ENCODE measurements around the gene CORIN. TPM values are rescaled to one million over a fixed set of nuclear protein-coding genes. Genes with fewer than 3 reads are reported as not detected.
A peak's percentile ranks its signal among the peaks of the same experiment; 100 is the strongest.

The CORIN gene
- total and polyA plus RNA-seq, 2 of the 4 experiments (the other 2 are of a cell fraction): 20.3 to 24.7 TPM

DNA sequence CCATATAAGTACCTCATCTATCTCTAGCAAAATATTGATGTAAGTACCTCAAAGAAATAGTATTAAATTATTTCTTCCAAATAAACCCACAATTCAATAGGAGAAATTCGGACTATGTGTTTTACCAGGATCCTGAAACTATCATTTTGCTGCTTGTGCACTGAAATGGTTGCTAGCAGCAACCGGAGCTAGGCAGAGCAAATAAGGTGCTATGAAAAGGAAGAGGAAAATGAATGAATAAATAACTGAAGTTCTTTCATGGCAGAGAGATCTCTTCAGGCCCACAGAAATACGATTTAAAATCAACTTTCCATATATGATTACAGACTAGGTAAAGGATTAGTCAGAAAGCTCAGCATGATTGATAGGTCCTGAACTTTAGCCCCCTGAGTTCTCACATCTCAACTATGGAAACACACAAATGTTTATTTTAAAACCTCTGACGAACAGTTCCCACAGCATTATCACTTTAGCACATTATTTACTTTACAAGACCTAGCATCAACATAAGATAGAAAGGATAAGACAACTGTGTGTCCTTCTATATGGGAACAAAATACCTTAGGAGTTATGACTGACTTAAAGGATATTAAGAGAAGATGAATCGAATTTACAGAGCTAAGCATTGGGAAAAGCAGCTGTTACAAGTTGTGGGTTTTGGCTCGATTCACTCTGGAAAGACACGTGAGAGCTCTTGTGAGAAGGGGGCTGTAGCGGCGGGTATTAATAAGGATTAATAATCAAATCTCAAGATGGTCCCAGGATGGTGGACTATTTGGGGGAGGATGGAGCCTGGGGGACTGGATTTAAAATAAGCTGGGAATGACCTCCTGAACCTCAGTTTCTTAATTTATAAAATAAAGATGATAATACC lies 104.3 kb downstream of the CORIN start:
- in situ Hi-C loops (cut with MboI; ENCODE audit: low sequenced_read_pairs): no loop called here
- Histone ChIP-seq H3K79me1 (ENCODE audit: low read depth in 1 of 2, low read length in 2 of 2) (no peaks in the 10 kb centered on the region), H3K4me2 (ENCODE audit: low read depth, low read length) (no peak overlapping the region), H3K4ac (ENCODE audit: low read depth, low read length) (no peak overlapping the region), H3K14ac (replicated peaks; ENCODE audit: low read depth, low read length) (no peak overlapping the region), H4K8ac (ENCODE audit: low read depth in 2 of 2, low read length in 2 of 2) (no peak overlapping the region), H3K23ac (ENCODE audit: low read depth, low read length) (no peak overlapping the region), H2BK120ac (ENCODE audit: low read depth, low read length) (no peak overlapping the region), H3K4me1 (ENCODE audit: control insufficient read depth, insufficient read depth, low read length) (no peaks in the 10 kb centered on the region), H4K91ac (ENCODE audit: insufficient read depth, low read depth, low read length) (no peak overlapping the region), H3K4me3 (ENCODE audit: insufficient read depth, low read depth, low read length) (no peak overlapping the region), H2BK15ac (ENCODE audit: low read depth, low read length) (no peak overlapping the region), H3K56ac (ENCODE audit: extremely low read depth, insufficient read depth, low read length) (no peak overlapping the region), H3K27me3 (ENCODE audit: control insufficient read depth, insufficient read depth, low read length) (peaks cover 3% of the 10 kb centered on the region), H2BK20ac (ENCODE audit: low read depth, low read length) (no peak overlapping the region), H3K18ac (ENCODE audit: low read depth, low read length) (no peak overlapping the region), H3K9me1 (ENCODE audit: insufficient read depth, low read length) (no peaks in the 10 kb centered on the region), H4K5ac (ENCODE audit: low read depth, low read length) (no peak overlapping the region), H3K27ac (ENCODE audit: insufficient read depth, low read length) (no peak overlapping the region), H2AFZ (replicated peaks; ENCODE audit: low read length, poor library complexity) (no peak overlapping the region), H2BK5ac (ENCODE audit: low read depth, low read length, poor library complexity, severe bottlenecking) (no peak overlapping the region), H3K9ac (ENCODE audit: low read depth, low read length) (no peak overlapping the region), H4K20me1 (ENCODE audit: insufficient read depth, low read length) (no peaks in the 10 kb centered on the region), H3K9me3 (ENCODE audit: control insufficient read depth, insufficient read depth, low read length) (no peaks in the 10 kb centered on the region; the same call in 1 of the 2 replicates), H2AK9ac (replicated peaks; ENCODE audit: low read depth, low read length, poor library complexity) (no peak overlapping the region), H2AK5ac (ENCODE audit: low read depth, low read length) (no peak overlapping the region), H3K36me3 (ENCODE audit: control insufficient read depth, insufficient read depth, low read length) (no peaks in the 10 kb centered on the region)
- ATAC-seq (ENCODE audit: low read depth): no peak
- WGBS, 2 experiments (ENCODE audit: extremely low coverage in 2 of 2, insufficient read length in 1 of 2): 10% methylated on average over 2 of the region's 9 CpGs; no CpG with 5 or more reads in 1 of the 2 experiments
- no TSS peak for BruUV-seq (replicated peaks)
- intact Hi-C loops (cut with micrococcal nuclease): no loop called here
- POLR2A ChIA-PET (ENCODE audit: unreplicated experiment): no interaction called here
- no peak for TF ChIP-seq MAFK (IDR thresholded peaks at IDR 0.05; ENCODE audit: low read depth, low read length)
- TF ChIP-seq BHLHE40 (IDR thresholded peaks at IDR 0.05; ENCODE audit: low read depth, low read length): no peak
- no peak for TF ChIP-seq MXI1 (IDR thresholded peaks at IDR 0.05; ENCODE audit: borderline replicate concordance, low read depth, low read length)
- TF ChIP-seq, protein P1, sequence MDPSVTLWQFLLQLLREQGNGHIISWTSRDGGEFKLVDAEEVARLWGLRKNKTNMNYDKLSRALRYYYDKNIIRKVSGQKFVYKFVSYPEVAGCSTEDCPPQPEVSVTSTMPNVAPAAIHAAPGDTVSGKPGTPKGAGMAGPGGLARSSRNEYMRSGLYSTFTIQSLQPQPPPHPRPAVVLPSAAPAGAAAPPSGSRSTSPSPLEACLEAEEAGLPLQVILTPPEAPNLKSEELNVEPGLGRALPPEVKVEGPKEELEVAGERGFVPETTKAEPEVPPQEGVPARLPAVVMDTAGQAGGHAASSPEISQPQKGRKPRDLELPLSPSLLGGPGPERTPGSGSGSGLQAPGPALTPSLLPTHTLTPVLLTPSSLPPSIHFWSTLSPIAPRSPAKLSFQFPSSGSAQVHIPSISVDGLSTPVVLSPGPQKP (IDR thresholded peaks at IDR 0.05; ENCODE audit: borderline replicate concordance, low read depth, low read length): no peak
- no peak for TF ChIP-seq NFE2L2 (IDR thresholded peaks at IDR 0.05; ENCODE audit: low read depth, low read length)
- no peak for TF ChIP-seq RCOR1 (IDR thresholded peaks at IDR 0.05; ENCODE audit: insufficient replicate concordance, low read length)
- TF ChIP-seq SMC3 (IDR thresholded peaks at IDR 0.05; ENCODE audit: low read depth, low read length): no peak
- dilution Hi-C loops (cut with HindIII; ENCODE audit: low sequenced_read_pairs, unreplicated experiment): no loop called here
- CTCF ChIA-PET: no interaction called here
- DNase-seq: peak; percentile 7
